IMR-90 (cell line): ENCODE results near the gene RBM39.
"Not testable (repeated sequence)": the region's sequence is repeated elsewhere in the genome, so short reads cannot be mapped to it uniquely, and the experiment has no call there.

Source experiments
- BHLHE40 ChIP-seq: fragments of 150-350 bp; IDR thresholded peaks from 2 replicates; pipeline ENCODE4 v1.6.1; 2016; ENCODE audit warnings: mild to moderate bottlenecking, low read depth, low read length
- CEBPB ChIP-seq: IDR thresholded peaks from 2 replicates; pipeline ENCODE4 v1.6.1; 2012; ENCODE audit warnings: low read depth, low read length, improper control_type of control experiment
- CHD1 ChIP-seq: IDR thresholded peaks from 2 replicates; pipeline ENCODE4 v1.6.1; 2012; ENCODE audit warnings: low read depth, low read length, improper control_type of control experiment
- CTCF ChIP-seq: conservative IDR thresholded peaks from 2 replicates; pipeline ENCODE4 v1.5.1; 2012; ENCODE audit warnings: mild to moderate bottlenecking, low read depth, low read length, improper control_type of control experiment
- ELK1 ChIP-seq: fragments of 150-350 bp; IDR thresholded peaks from 2 replicates; pipeline ENCODE4 v1.6.1; 2016; ENCODE audit warnings: low read depth, mild to moderate bottlenecking, low read length, moderate library complexity, borderline replicate concordance
- MAFK ChIP-seq: IDR thresholded peaks from 2 replicates; pipeline ENCODE4 v1.6.1; 2012; ENCODE audit warnings: low read depth, low read length, improper control_type of control experiment
- MAZ ChIP-seq: IDR thresholded peaks from 2 replicates; pipeline ENCODE4 v1.6.1; 2012; ENCODE audit warnings: low read depth, mild to moderate bottlenecking, low read length, improper control_type of control experiment, moderate library complexity, borderline replicate concordance
- NFE2L2 ChIP-seq: fragments of 150-350 bp; IDR thresholded peaks from 2 replicates; pipeline ENCODE4 v1.6.1; 2016; ENCODE audit warnings: low read depth, mild to moderate bottlenecking, low read length
- POLR2A ChIP-seq: IDR thresholded peaks from 2 replicates; pipeline ENCODE4 v1.6.1; 2012; ENCODE audit warnings: mild to moderate bottlenecking, low read depth, low read length
- RCOR1 ChIP-seq: IDR thresholded peaks from 2 replicates; pipeline ENCODE4 v1.6.1; 2012; ENCODE audit warnings: mild to moderate bottlenecking, low read length, improper control_type of control experiment; ENCODE audit not compliant: insufficient replicate concordance
- RFX5 ChIP-seq: IDR thresholded peaks from 2 replicates; pipeline ENCODE4 v1.8.0; 2012; ENCODE audit warnings: low read depth, mild to moderate bottlenecking, low read length, moderate library complexity
- SMC3 ChIP-seq: fragments of 150-350 bp; IDR thresholded peaks from 2 replicates; pipeline ENCODE4 v1.6.1; 2016; ENCODE audit warnings: low read depth, mild to moderate bottlenecking, antibody characterized with exemption, low read length, moderate library complexity
- USF2 ChIP-seq: fragments of 150-350 bp; IDR thresholded peaks from 2 replicates; pipeline ENCODE4 v1.6.1; 2017; ENCODE audit warnings: mild to moderate bottlenecking, antibody characterized with exemption, low read length, low read depth

GRCh38 chr20:35686872-35687271, 55.2 kb downstream of the RBM39 start:
- TF ChIP-seq CTCF: peak; percentile 19; the same call in 1 of the 2 replicates
- TF ChIP-seq POLR2A, RFX5, NFE2L2, MAFK, USF2, CEBPB, ELK1, BHLHE40, RCOR1, SMC3, CHD1, MAZ: not testable (repeated sequence)
